Measurements from ENCODE around the gene PSD2. TPM values are rescaled to one million over a fixed set of nuclear protein-coding genes. Genes with fewer than 3 reads are reported as not detected.

Gene PSD2
- total RNA-seq, 1 experiment from 2014 or later = 0.22 TPM

- no peak overlapping the region for H2BK5ac ChIP-seq (ENCODE audit: insufficient read length, low read length)
- H4K20me1 ChIP-seq (ENCODE audit: control insufficient read depth, insufficient read depth, insufficient read length) = no peaks in the 10 kb centered on the region
- DNase-seq = no peak
- H3K23me2 ChIP-seq (ENCODE audit: insufficient read length, low read depth, low read length, poor library complexity, severe bottlenecking) = no peaks in the 10 kb centered on the region
- no peak overlapping the region for H3K18ac ChIP-seq (ENCODE audit: insufficient read length, low read depth, low read length)
- Mint-ChIP-seq H3K36me3 (ENCODE audit: insufficient read depth in 1 of 3, low read depth in 3 of 3) (no peaks in the 10 kb centered on the region; a peak in 1 of 7 replicates), H3K27me3 (ENCODE audit: low read depth) (peaks cover 92% of the 10 kb centered on the region), H3K9me3 (no peaks in the 10 kb centered on the region; a peak in 2 of 5 replicates), H3K4me3 (no peak overlapping the region; a peak in 1 of 5 replicates), H3K4me1 (peaks cover 50 to 58% of the 10 kb centered on the region in 2 experiments), H3K27ac (no peak overlapping the region)
- H3K79me1 ChIP-seq (ENCODE audit: insufficient read depth, low read depth, low read length, poor library complexity, severe bottlenecking) = no peaks in the 10 kb centered on the region
- H2BK120ac ChIP-seq (ENCODE audit: low read depth, low read length, poor library complexity, severe bottlenecking) = no peak overlapping the region
- H3K79me2 ChIP-seq (ENCODE audit: insufficient read depth, low read length) = no peaks in the 10 kb centered on the region
- H3K27me3 ChIP-seq (ENCODE audit: insufficient read depth, low read length) = peaks cover 8% of the 10 kb centered on the region; the same call in 1 of the 2 replicates
- H2AFZ ChIP-seq (ENCODE audit: low read length) = no peak overlapping the region
- H3K4me1 ChIP-seq (ENCODE audit: insufficient read depth, low read length) = peaks cover 3% of the 10 kb centered on the region; the same call in 1 of the 2 replicates
- H3K9ac ChIP-seq (ENCODE audit: extremely low read depth, insufficient read length, low read length) = no peak overlapping the region
- no peaks in the 10 kb centered on the region for H3K9me3 ChIP-seq (ENCODE audit: control insufficient read depth, low read depth, low read length)
- H3K4me2 ChIP-seq (ENCODE audit: insufficient read depth, insufficient read length, low read length) = no peak overlapping the region
- H4K5ac ChIP-seq (ENCODE audit: insufficient read length, low read depth, low read length) = no peak overlapping the region
- TF ChIP-seq CTCF (conservative IDR thresholded peaks at IDR 0.05) = no peak
- no peak overlapping the region for H2BK12ac ChIP-seq (ENCODE audit: insufficient read length, low read depth, low read length)
- no peak overlapping the region for H3K56ac ChIP-seq (ENCODE audit: insufficient read length, low read depth, low read length)
- H4K91ac ChIP-seq (ENCODE audit: insufficient read length, low read depth, low read length) = no peak overlapping the region
- no peak overlapping the region for H3K23ac ChIP-seq (ENCODE audit: insufficient read length, low read depth, low read length)
- no peak overlapping the region for H2BK15ac ChIP-seq (ENCODE audit: low read depth, low read length)
- H2AK5ac ChIP-seq (ENCODE audit: insufficient read length, low read length) = no peak overlapping the region
- H3T11ph ChIP-seq (ENCODE audit: low read length) = no peak overlapping the region
- H3K27ac ChIP-seq (ENCODE audit: insufficient read length, low read depth, low read length) = no peak overlapping the region
- no peak overlapping the region for H2BK20ac ChIP-seq (ENCODE audit: low read depth, low read length, poor library complexity, severe bottlenecking)
- H4K8ac ChIP-seq (replicated peaks; ENCODE audit: insufficient read length, low read depth, low read length) = no peak overlapping the region
- no CpG with 5 or more reads among the region's 4 CpGs for WGBS (ENCODE audit: extremely low coverage, insufficient read length, low lambda C conversion rate)
- H3K14ac ChIP-seq (ENCODE audit: insufficient read depth, low read length) = no peak overlapping the region
- H3K4ac ChIP-seq (ENCODE audit: low read depth, low read length) = no peak overlapping the region
These were observed 34.1 kb upstream of the PSD2 start for GRCh38 chr5:139761501-139761900.

All from H9 (cell line).